NCI-H2227 treated with DMSO at 0.1 percent for 48 hours (cell line): ENCODE measurements around the gene CD226.
"Not testable (repeated sequence)": the region's sequence is repeated elsewhere in the genome, so short reads cannot be mapped to it uniquely, and the experiment has no call there.

Experiments used
- DNase-seq: peaks from one replicate; lab custom pipeline; 2025; lab: John Stamatoyannopoulos, UW

Gene CD226

GRCh38 chr18:69947361-69948133 lies at the start of gene CD226:
CD226 (minus strand) TSS chr18:69947873; CDS start chr18:69947406, 467 bp downstream.
- DNase-seq = no peak

DNA sequence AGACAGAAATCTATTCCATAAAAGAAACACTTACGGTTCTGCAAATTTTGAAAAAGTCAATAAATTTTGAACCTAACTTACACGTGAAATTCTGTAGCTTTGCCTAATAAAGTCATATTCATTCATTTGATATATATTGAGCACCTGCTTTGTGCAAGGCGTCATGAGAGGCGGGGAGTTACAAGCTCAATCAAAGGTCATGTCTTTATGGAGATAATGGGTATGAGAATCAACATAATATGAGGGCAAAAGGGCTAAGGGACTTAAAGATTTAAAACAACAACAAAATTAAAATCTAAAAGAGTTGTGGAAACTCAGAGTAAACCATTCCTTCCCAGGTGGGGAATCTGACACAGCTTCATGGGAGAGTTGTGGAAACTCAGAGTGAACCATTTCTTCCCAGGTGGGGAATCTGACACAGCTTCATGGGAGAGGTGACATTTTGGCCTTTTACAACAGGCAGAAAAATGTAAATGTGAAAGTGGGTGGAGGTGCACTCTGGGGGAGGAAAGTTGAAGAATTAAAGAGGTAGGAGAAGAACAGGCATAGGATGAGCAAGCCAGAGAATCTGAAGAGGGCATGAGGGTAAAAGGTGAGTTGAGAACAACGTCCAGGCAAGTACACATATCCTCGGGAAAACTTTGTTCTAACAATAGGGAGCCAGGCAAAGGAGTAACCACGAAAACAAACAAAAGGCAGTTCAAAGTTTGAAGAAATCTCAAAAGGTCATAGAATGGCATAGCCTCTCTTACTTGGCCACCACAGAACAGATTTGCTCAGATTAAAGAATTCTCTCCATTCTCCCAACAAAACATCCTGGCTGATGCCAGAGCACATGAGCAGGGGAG lies 49.5 kb upstream of the CD226 start:
- no peak for DNase-seq

DNA sequence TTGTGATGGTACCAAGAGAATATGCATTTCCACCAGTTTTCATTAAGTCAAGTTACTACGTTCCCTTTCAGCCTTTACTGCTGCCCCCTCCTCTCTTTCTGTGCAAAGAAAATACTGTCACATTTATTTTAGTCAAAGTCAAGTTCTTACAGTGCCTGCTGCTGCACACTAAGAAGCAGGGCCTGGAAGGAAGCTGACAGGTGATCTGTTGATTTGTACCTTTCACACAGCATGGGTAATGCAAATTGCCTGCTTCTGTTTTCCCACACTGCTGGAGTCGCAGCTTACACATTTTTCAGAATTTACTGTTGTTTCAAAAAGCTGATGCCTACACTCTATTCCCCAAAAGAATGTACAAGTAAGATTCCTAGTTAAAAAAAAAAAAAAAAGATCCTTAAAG lies 48.7 kb upstream of the CD226 start:
- no peak for DNase-seq

- DNase-seq = no peak
Measured at GRCh38 chr18:69995774-69996173, 48.1 kb upstream of the CD226 start.

DNA sequence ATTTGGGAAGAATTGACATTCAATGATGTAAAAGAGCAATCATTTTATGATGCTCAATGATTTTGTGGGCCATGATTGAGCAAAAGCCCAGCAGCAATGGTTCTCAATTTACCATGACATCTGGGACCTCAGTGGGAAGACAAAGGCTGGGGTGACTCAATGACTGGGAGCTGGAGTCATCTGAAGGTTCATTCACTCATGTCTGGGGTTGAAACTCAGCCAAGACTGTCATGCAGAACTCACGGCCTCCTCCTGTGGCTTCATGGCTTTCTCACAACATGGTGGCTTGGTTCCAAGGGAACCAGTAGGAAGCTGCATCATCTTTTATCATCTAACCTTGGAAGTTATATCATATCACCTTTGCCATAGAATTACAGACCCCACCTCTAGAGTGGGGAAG lies 45.1 kb upstream of the CD226 start:
- no peak for DNase-seq

GRCh38 chr18:69987870-69988269 lies 40.2 kb upstream of the CD226 start:
- DNase-seq = no peak

- no peak for DNase-seq
Measured at GRCh38 chr18:69985239-69985638, 37.6 kb upstream of the CD226 start.

GRCh38 chr18:69982417-69982816 lies 34.7 kb upstream of the CD226 start:
- no peak for DNase-seq

GRCh38 chr18:69981948-69982347 lies 34.3 kb upstream of the CD226 start:
- DNase-seq = no peak

- no peak for DNase-seq
Measured at GRCh38 chr18:69980982-69981804, 33.5 kb upstream of the CD226 start.

DNA sequence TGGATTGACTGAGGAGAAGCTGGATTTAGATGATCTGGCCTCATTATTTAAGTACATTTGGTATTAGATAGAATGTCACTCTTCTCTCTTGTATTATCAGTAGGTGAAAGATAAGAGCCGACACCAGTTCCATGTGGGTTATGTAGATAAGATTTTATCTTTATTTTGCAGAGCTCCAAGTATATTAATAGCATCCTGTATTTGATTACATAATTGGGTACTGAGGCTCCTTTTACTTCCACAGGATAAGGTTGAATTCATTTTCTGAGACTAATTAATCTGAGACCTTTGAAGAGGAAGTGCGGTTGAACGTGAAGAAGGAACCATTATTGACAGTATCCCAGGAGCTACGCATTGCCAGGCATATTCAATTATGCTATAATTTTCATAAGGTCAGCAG lies 32.8 kb upstream of the CD226 start:
- DNase-seq = no peak

DNA sequence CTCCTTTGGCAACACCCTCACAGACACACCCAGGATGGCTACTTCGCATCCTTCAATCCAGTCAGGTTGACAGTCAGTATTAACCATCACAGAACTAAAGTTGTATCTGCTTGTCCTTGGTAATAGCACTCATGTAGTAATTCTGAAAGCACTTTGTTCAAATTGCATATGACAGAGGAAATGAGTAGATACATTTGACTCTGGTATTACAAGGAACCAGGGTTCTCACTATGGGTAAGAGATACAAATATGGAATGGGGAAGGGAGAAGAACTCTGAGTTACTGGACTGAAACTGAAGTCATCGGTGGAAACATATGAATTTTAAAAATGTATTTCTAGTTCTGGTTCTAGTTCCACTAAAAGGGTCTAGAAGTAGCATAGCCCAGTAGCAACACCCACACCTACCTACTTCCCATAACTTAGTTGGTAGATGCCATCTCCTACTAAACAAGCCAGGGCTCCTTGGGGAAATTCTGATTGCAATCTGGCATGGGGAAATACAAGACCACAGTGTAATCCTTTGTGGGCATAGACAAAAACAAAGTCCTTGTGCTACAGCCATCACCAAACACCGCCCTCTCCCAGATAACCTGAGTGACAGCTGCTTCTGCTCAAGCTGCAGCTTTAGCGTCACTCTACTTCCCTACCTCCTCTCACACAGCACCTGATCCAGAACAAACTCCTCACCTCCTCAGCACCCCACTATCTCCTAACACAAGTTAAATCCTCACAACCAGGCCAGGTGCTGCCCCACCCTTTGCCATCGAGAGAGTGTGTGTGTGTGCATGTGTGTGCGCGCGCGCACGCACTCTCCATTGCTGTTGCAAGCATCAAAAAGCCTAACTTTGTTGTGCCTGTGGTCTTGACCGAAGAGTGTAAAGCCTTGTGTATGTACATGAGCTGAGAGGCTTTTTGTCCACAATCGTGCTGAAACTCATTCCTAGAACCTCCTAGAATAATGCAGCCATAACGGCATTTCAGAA lies 31.4 kb upstream of the CD226 start:
- no peak for DNase-seq

DNA sequence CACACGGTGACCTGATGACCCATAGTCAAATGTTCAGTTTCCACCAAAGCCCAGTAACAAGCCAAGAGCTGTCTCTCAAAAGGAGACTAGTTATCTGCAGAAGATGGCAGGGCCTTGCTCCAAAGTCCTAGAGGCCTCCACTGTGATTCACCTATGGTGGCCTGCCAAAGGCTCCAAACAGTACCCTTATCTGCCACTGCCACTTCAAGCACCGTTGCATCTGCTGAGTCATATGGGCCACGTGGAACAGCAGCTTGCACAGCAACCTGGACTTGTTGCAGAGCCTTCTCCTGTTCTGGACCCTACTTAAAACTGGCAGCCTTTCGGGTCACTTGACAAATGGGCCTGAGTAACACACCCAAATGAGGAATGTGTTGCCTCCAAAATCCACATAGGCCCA lies 27.6 kb upstream of the CD226 start:
- not testable (repeated sequence) for DNase-seq

DNA sequence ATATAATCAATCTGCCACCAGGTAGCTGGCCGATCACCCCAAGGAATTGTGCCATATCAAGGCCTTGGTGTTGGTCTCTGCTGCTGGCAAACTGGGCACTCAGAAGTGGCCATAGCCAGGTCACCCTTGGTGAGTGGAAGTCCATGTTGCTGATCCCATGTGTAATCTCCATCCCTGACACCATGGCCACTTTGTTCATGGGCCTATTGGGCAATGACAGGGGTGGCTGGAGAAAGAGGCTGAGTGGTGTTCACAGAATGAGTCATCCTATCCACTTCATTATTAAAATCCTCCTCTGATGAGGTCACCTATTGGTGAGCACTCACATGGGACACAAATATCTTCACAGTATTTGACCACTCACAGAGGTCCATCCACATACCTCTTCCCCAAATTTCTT lies 26.7 kb upstream of the CD226 start:
- DNase-seq = no peak

DNA sequence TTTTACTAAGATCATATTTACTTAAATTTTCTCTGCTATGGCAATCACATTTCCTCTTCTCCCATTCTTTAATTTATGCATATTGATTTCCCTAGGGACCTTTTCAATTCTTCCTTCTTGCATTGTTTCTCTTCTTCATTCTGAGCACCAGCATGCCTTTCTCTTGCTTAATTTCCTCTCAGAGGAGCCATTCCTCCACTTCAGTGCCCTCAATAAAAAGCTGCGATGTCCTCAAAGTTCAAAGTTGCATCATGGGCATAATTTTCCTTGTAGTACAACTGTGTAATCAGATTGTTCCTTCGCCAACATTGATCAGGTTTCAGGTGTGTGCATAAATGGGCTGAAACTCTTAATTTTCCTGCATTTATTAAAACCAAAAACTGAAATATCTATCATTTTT lies 21.8 kb upstream of the CD226 start:
- no peak for DNase-seq

- no peak for DNase-seq
Measured at GRCh38 chr18:69968039-69968438, 20.4 kb upstream of the CD226 start.

DNA sequence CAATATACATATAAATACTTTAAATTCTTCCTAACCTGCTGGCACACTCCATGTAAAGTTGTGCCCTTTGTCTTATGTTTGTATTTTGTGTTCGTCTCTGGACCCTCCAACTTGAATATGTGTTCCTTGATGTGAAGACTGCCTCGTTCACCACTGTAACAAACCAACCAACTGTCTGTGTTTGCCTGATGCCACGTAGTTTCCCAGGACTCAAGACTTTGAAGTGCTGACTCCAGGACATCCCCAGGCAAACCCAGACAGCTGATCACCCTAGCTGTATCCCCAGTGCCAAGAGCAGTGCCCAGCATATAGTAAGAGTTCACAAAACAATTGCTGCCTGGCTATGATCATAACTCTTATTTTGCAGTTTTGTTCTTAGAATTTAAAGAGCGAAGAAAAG lies 15.5 kb upstream of the CD226 start:
- no peak for DNase-seq

DNA sequence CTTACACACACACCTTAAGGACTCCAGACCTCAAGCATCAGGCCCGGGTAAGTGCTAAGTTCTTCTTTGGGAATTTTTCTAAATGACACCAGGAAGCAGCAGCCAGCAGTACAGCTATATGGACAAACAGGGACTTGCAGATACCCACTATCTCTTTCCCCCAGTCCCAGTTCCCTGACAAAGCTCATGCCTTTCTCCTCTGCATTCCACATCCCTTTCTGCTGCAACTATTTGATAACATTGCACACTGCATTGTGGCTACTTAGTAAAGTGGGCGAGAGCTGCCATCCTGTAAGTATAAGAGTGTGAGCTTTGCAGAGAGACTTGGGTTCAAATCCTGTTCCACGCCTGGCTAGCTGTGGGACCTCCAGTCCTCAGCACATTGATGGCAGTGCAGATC lies 14.0 kb upstream of the CD226 start:
- DNase-seq = no peak

DNA sequence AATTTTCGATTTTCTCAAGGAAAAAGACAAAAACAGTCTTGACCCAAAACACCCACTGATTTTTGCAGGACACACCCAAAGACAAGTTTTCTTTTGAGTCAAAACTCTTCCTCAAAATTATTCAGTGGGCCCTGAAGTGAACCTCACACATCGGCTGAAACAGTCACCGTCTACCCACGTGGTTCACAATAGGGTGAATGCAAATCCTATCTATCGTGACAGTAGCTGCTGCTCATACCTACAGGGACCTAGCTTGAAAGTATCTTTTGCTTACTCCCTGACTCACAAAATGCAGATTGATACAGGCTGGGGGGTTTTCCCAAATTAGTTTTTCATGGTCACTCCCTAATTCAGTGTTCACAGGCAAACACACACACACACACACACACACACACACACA lies 10.7 kb upstream of the CD226 start:
- no peak for DNase-seq

- no peak for DNase-seq
Measured at GRCh38 chr18:69957747-69958146, 10.1 kb upstream of the CD226 start.
